SJSA1 (cell line): ENCODE measurements around the gene PSMB11. TPM values are rescaled to one million over a fixed set of nuclear protein-coding genes. Genes with fewer than 3 reads are reported as not detected.

Source experiments
- DNase-seq, 2 experiments: peaks; one replicate each; pipeline ENCODE4 v3.0.0-alpha.2; 2015 to 2020; ENCODE audit warnings: low spot score in 2 of 2, low read depth in 1 of 2
- H3K27ac ChIP-seq: fragments of 250-450 bp; sonication (Bioruptor Pico); 2 replicates; pipeline ENCODE4 v1.5.1; 2020; ENCODE audit warnings: mild to moderate bottlenecking, moderate library complexity
- H3K27me3 ChIP-seq: fragments of 250-450 bp; sonication (Bioruptor Pico); replicated peaks from 2 replicates; pipeline ENCODE4 v1.5.1; 2020; ENCODE audit warnings: mild to moderate bottlenecking, moderate library complexity
- H3K36me3 ChIP-seq: fragments of 250-450 bp; sonication (Bioruptor Pico); 2 replicates; pipeline ENCODE4 v1.5.1; 2020; ENCODE audit warnings: mild to moderate bottlenecking
- H3K4me1 ChIP-seq: fragments of 250-450 bp; sonication (Bioruptor Pico); replicated peaks from 2 replicates; pipeline ENCODE4 v1.6.1; 2021; ENCODE audit warnings: mild to moderate bottlenecking
- H3K4me3 ChIP-seq: fragments of 250-450 bp; sonication (Bioruptor Pico); 2 replicates; pipeline ENCODE4 v1.5.1; 2020; ENCODE audit warnings: mild to moderate bottlenecking
- H3K9me3 ChIP-seq: fragments of 250-450 bp; sonication (Bioruptor Pico); replicated peaks from 2 replicates; pipeline ENCODE4 v1.5.1; 2020; ENCODE audit warnings: mild to moderate bottlenecking
- total RNA-seq: library from RNA; depleted of rRNA; stranded (reverse); fragments of >200 nt; shearing (Covaris generic); gene quantifications from 2 replicates; pipeline ENCODE4 v1.2.3, GENCODE V29; 2014; rRNA removed

Gene PSMB11
- total RNA-seq, 1 experiment from 2014 or later: not detected

DNA sequence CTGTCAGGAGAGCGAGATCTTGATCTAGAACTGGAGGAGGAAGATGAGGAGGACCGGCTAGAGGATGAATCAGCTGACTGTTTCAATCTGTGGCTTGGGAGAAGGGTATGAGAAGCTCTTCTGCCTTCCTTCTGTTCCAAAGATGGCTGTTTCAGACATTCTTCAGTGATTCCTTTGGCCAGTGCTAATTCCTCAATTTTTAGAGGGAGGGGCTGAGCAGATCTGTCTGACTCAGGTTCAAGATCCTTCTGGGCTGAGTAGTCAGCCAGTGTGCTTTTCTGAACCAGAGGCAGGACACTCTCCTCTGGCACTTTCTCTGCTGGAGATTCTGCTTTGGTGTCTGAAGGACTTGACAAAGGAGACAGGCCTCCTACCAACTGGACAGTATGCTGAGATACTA, 37.7 kb downstream of the PSMB11 start:
- no peak overlapping the region for H3K4me3 ChIP-seq
- no peak overlapping the region for H3K27ac ChIP-seq
- H3K9me3 ChIP-seq: no peaks in the 10 kb centered on the region
- peaks cover 87% of the 10 kb centered on the region for H3K36me3 ChIP-seq
- no peaks in the 10 kb centered on the region for H3K27me3 ChIP-seq
- no peak for DNase-seq
- peaks cover 22% of the 10 kb centered on the region for H3K4me1 ChIP-seq

DNA sequence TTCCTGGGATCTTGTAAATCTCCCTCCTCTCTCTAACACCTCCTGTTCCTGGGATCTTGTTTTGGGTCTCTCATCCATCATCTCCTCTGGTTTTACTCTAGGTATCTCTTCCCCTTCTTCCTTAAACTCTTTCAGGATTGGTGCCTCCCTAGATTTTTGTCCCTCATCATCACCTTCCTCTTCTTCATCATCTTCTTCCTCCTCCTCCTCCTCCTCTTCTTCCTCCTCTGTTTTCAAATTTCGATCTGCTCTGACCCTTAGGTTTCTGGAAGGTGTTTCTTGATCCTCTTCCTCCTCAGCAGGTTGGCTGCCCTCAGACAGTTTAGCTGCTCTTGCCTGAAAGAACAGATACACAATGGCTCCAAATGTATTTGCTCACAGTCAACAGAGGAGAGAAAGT, 38.5 kb downstream of the PSMB11 start:
- Histone ChIP-seq H3K27ac (no peak overlapping the region), H3K9me3 (no peaks in the 10 kb centered on the region), H3K27me3 (no peaks in the 10 kb centered on the region), H3K36me3 (peaks cover 85% of the 10 kb centered on the region), H3K4me1 (peaks cover 22% of the 10 kb centered on the region), H3K4me3 (no peak overlapping the region)
- DNase-seq: no peak

DNA sequence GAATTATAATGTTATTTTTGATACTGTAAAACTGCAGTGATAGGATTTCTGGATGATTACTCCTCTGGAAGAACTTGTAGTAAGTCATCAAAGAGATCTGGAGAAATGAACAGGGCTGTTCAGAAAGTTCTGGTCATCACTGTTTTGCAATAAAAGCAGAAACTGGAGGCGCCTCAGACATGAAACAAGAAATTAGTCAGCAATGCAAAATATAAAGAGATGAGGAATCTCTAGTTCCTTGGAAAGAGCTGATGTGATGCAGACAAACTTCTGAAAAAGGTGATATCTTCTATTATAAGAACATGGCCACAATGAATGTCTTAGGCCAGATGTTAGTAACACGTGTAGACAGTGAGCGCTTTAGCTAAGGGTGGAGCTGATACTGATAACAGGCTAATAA, 43.4 kb downstream of the PSMB11 start:
- Histone ChIP-seq H3K4me3 (no peak overlapping the region), H3K4me1 (no peaks in the 10 kb centered on the region), H3K36me3 (peaks cover 85% of the 10 kb centered on the region), H3K9me3 (no peaks in the 10 kb centered on the region), H3K27me3 (no peaks in the 10 kb centered on the region), H3K27ac (no peak overlapping the region)
- no peak for DNase-seq

DNA sequence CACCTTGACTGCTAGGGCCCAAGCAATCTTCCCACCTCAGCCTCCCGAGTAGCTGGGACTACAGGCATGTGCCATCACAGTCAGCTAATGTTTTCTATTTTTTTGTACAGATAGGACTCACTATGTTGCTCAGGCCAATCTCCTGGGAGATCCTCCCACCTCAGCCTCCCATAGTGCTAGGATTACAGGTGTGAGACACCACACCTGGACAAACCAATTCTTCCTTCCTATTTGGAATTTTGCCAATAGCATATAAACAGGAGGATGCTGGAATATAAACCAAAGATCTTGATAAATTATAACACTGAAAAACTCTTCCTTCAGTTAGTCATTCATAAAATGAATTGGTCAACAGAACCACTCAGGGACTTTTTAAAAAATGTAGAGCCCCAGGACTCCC, 44.6 kb downstream of the PSMB11 start:
- Histone ChIP-seq H3K9me3 (no peaks in the 10 kb centered on the region), H3K4me1 (no peaks in the 10 kb centered on the region), H3K36me3 (peaks cover 80% of the 10 kb centered on the region), H3K27me3 (no peaks in the 10 kb centered on the region), H3K4me3 (no peak overlapping the region), H3K27ac (no peak overlapping the region)
- DNase-seq: no peak

DNA sequence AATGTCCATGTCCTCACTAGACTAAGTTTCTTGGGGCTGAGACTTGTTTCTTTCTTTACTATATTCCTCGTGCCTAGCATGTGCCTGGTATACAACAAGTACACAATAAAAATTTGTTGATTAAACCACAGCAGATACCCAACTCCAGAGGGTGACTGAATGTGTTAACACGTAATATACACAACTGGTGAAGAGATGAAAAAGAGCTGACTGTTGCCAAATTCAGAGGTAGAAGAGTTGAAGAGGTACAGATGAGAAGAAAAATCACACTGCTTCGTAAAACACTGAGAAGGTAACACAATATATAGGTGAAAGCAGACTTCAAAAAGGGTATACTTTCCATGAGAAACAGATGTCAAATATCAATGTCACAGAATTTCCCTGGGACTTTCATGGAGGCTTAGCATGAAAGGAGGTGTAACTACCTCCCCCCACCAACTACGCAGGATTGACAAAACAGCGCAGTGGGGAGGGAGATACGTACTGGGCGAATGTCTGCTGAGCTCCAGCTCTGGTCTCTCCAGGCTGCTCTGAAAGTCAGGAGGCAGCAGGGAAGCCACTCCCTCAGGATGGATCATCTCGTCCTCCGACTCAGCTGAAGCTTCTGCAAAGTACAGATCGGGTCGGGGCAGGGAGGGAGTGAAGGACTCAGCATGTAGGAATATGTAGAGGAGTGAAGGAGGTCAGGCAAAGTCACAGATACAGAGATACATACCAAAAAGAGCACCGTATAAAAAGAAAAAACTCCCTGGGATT, 47.7 kb downstream of the PSMB11 start:
- DNase-seq: no peak
- H3K36me3 ChIP-seq: peaks cover 83% of the 10 kb centered on the region
- no peaks in the 10 kb centered on the region for H3K27me3 ChIP-seq
- no peak overlapping the region for H3K4me3 ChIP-seq
- H3K9me3 ChIP-seq: no peaks in the 10 kb centered on the region
- H3K27ac ChIP-seq: no peak overlapping the region
- H3K4me1 ChIP-seq: no peaks in the 10 kb centered on the region

DNA sequence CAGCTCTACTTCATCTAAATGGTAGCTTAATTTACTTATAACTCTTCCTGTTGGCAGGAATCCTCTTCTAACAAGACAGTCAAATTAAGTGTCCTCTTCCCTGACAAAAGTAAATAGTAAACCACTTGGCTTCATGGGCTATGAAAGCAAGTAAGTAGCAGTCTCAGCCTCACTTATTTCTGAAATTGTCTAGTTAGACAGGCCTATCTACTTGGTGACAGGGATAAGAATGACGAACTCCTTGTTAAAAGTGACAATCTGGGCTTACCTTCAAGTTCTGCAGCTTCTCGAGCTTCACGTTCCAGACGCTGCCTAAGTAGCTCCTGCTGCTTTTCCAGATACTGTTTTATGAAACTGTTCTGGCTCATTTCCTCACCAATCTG, 48.2 kb downstream of the PSMB11 start:
- no peaks in the 10 kb centered on the region for H3K4me1 ChIP-seq
- DNase-seq: no peak
- peaks cover 83% of the 10 kb centered on the region for H3K36me3 ChIP-seq
- H3K27me3 ChIP-seq: no peaks in the 10 kb centered on the region
- no peaks in the 10 kb centered on the region for H3K9me3 ChIP-seq
- H3K27ac ChIP-seq: no peak overlapping the region
- H3K4me3 ChIP-seq: no peak overlapping the region

DNA sequence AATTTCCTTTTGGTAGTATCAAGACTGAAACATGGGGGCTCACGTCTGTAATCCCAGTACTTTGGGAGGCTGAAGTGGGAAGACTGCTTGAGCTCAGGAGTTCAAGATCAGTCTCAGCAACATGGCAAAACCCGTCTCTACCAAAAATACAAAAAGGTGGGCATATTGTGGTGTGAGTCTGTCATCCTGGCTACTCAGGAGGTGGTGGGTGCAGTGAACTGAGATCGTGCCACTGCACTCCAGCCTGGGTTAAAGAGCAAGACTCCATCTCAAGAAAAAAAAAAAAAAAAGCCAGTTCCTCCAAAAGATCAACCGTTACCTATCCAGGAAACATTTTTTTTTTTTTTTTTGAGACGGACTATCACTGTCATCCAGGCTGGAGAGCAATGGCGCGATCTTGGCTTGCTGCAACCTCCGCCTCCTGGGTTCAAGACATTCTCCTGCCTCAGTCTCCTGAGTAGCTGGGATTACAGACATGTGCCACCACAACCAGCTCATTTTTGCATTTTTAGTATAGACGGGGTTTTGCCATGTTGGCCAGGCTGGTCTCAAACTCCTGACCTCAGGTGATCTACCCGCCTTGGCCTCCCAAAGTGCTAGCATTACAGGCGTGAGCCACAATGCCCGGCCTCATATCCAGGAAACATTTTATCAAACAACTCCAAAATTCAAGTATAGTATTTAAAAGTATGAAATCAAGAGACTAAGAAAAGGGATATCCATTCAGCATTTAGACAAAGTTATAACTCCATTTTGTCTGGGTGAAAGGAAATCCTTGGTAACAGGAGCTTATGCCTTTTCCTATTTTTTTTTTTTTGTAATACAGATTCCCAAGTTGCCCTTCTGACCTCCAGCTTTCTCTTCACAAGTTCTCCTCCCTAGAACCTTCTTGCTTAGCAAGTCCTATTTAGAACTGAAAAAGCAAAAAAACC, 49.5 kb downstream of the PSMB11 start:
- no peaks in the 10 kb centered on the region for H3K9me3 ChIP-seq
- DNase-seq: no peak
- 0 out of 2 replicates have a peak, but pooled peaks cover under 1% of the 10 kb centered on the region for H3K4me1 ChIP-seq
- H3K36me3 ChIP-seq: peaks cover 73% of the 10 kb centered on the region
- H3K27ac ChIP-seq: no peak overlapping the region
- no peaks in the 10 kb centered on the region for H3K27me3 ChIP-seq
- H3K4me3 ChIP-seq: no peak overlapping the region

DNA sequence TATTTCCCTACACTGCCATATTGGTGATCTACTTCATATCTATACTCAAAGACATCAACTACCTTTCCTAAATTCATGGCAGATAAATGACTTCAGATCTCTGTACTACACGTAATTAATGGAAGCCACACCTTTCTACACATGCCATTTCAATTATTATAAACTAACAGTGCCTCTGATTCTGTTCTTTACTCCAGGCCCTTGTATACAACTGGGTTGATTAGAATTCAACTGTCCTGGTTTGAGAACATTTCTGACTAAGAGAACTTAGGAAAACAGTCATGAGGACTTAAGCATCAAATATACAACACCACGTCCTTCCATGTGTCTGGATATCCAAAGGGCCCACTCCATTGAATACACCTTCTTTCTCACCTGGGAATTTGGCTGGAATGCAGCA, 51.1 kb downstream of the PSMB11 start:
- Histone ChIP-seq H3K36me3 (peaks cover 73% of the 10 kb centered on the region), H3K27ac (no peak overlapping the region), H3K27me3 (no peaks in the 10 kb centered on the region), H3K4me3 (no peak overlapping the region), H3K4me1 (0 out of 2 replicates have a peak, but pooled peaks cover 4% of the 10 kb centered on the region), H3K9me3 (no peaks in the 10 kb centered on the region)
- DNase-seq: no peak

DNA sequence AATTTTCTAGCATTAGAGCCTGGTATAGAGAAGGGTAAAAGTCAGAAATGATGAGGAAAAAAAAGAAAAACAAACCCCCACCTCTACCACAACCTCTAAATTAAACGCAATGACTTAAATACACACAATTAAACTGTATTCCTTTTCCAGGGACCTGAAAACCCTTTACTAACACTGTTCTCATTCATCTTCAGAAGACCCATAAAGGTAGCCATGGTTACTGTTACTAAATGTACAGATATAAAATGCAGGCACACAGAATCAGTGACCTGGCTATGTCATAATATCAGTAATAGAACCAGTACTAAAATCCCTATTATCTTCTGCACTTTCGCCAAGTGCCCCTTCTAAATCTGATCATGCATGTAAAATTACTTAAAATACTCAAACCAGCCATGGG, 51.5 kb downstream of the PSMB11 start:
- H3K36me3 ChIP-seq: peaks cover 73% of the 10 kb centered on the region
- H3K9me3 ChIP-seq: no peaks in the 10 kb centered on the region
- DNase-seq: no peak
- H3K27ac ChIP-seq: no peak overlapping the region
- 0 out of 2 replicates have a peak, but pooled peaks cover 4% of the 10 kb centered on the region for H3K4me1 ChIP-seq
- no peak overlapping the region for H3K4me3 ChIP-seq
- no peaks in the 10 kb centered on the region for H3K27me3 ChIP-seq

Other genes starting within 250 kb of the PSMB11 start
- gene SLC7A7, start 226.8 kb upstream of the PSMB11 start, total RNA-seq: 0.09 and 0.13 TPM in 2 replicates
- gene MRPL52, start 212.3 kb upstream of the PSMB11 start, total RNA-seq: 58.2 and 108 TPM in 2 replicates
- gene MMP14, start 205.6 kb upstream of the PSMB11 start, total RNA-seq: 101 and 117 TPM in 2 replicates
- 37.4 and 41.4 TPM in 2 replicates for gene LRP10, start 170.5 kb upstream of the PSMB11 start, total RNA-seq
- 0.05 TPM in 1 of 2 replicates, not detected in the other for gene REM2, start 159.0 kb upstream of the PSMB11 start, total RNA-seq
- 67.8 and 86.9 TPM in 2 replicates for gene RBM23, start 123.1 kb upstream of the PSMB11 start, total RNA-seq
- gene PRMT5, start 112.8 kb upstream of the PSMB11 start, total RNA-seq: 43.9 and 67.8 TPM in 2 replicates
- gene HAUS4, start 85.1 kb upstream of the PSMB11 start, total RNA-seq: 37.3 and 39.5 TPM in 2 replicates
- 116 and 125 TPM in 2 replicates for gene AJUBA, start 59.7 kb upstream of the PSMB11 start, total RNA-seq
- 3.2 and 6.5 TPM in 2 replicates for gene C14orf93, start 32.1 kb upstream of the PSMB11 start, total RNA-seq
- 226 and 255 TPM in 2 replicates for gene PSMB5, start 7.3 kb upstream of the PSMB11 start, total RNA-seq
- gene CDH24, start 15.3 kb downstream of the PSMB11 start, total RNA-seq: 4.8 and 9.1 TPM in 2 replicates
- 34.1 and 68.2 TPM in 2 replicates for gene ACIN1, start 52.9 kb downstream of the PSMB11 start, total RNA-seq
- 33.1 and 37.9 TPM in 2 replicates for gene C14orf119, start 53.3 kb downstream of the PSMB11 start, total RNA-seq
- not detected in 2 replicates for gene CIROP, start 62.8 kb downstream of the PSMB11 start, total RNA-seq
- gene CEBPE, start 77.0 kb downstream of the PSMB11 start, total RNA-seq: not detected in 2 replicates
- gene SLC7A8, start 141.4 kb downstream of the PSMB11 start, total RNA-seq: 0.45 TPM in 1 of 2 replicates, not detected in the other
- gene RNF212B, start 195.7 kb downstream of the PSMB11 start, total RNA-seq: not detected in 2 replicates
- gene HOMEZ, start 243.9 kb downstream of the PSMB11 start, total RNA-seq: 4.9 and 6.1 TPM in 2 replicates